Endothelial cell of umbilical vein (primary cell): ENCODE data around the gene MAP7D3. TPM values are rescaled to one million over a fixed set of nuclear protein-coding genes. Genes with fewer than 3 reads are reported as not detected.

ENCODE experiments used
- BruUV-seq: library from RNA; stranded (reverse); fragments of 400-500 nt; replicated peaks from 2 replicates; lab custom pipeline; 2021; lab: Mats Ljungman, UMichigan
- CTCF ChIA-PET: fragments of 300-600, 350-600 bp; sonication (Branson Sonifier 250); formaldehyde crosslinking; loops from one replicate; lab custom pipeline; 2021; ENCODE audit warnings: antibody characterized with exemption, inconsistent platforms; lab: Charles Lee
- POLR2A ChIA-PET: fragments of 300-600, 350-600 bp; sonication (Branson Sonifier 250); formaldehyde crosslinking; loops from one replicate; lab custom pipeline; 2021; ENCODE audit warnings: antibody characterized with exemption, inconsistent platforms; lab: Charles Lee
- DNase-seq: peaks from one replicate; pipeline ENCODE4 v3.0.0-alpha.2; 2011; ENCODE audit warnings: low read depth, low spot score
- FAIRE-seq: peaks from 2 replicates; lab custom pipeline; 2011; peaks lifted over from hg19 to GRCh38; lab: Jason Lieb, UNC
- H2AFZ ChIP-seq: 2 replicates; pipeline ENCODE4 v1.6.0; 2012; ENCODE audit warnings: low read depth, low read length, control low read depth, inconsistent platforms
- H3K27ac ChIP-seq: 2 replicates; pipeline ENCODE4 v1.5.1; 2011; ENCODE audit warnings: low read depth, mild to moderate bottlenecking, control low read depth, low read length, moderate library complexity; ENCODE audit not compliant: insufficient read depth
- H3K27me3 ChIP-seq, 2 experiments: 2 replicates each; pipeline versions ENCODE4 v1.6.0 to v1.6.1; 2011; ENCODE audit warnings: low read length in 2 of 2, mixed read lengths in 1 of 2; ENCODE audit not compliant: control insufficient read depth in 2 of 2, insufficient read depth in 2 of 2
- H3K36me3 ChIP-seq, 2 experiments: 2 replicates in 1 of 2; 3 replicates in 1 of 2; pipeline ENCODE4 v1.5.1; 2011; ENCODE audit warnings: low read length in 2 of 2, mild to moderate bottlenecking in 1 of 2, moderate library complexity in 1 of 2; ENCODE audit not compliant: control insufficient read depth in 2 of 2, insufficient read depth in 2 of 2; ENCODE audit errors: extremely low read depth in 1 of 2
- H3K4me1 ChIP-seq: 3 replicates; pipeline ENCODE4 v1.5.1; 2011; ENCODE audit warnings: mild to moderate bottlenecking, low read length; ENCODE audit not compliant: control insufficient read depth, insufficient read depth; ENCODE audit errors: extremely low read depth
- H3K4me2 ChIP-seq: 2 replicates; pipeline ENCODE4 v1.6.1; 2011; ENCODE audit warnings: low read length, control low read depth, mixed read lengths; ENCODE audit not compliant: insufficient read depth
- H3K4me3 ChIP-seq, 3 experiments: fragments of 200-600 bp in 1 of 3; sonication (generic), shearing (Covaris generic) in 1 of 3; replicated peaks in 1 of 3; 2 replicates each; pipeline ENCODE4 v1.5.1; 2011 to 2016; ENCODE audit warnings: control low read depth in 3 of 3, low read length in 3 of 3, mild to moderate bottlenecking in 2 of 3, inconsistent platforms in 1 of 3, low read depth in 1 of 3, moderate library complexity in 1 of 3; ENCODE audit not compliant: insufficient read depth in 1 of 3
- H3K79me2 ChIP-seq: 2 replicates; pipeline ENCODE4 v1.6.0; 2012; ENCODE audit warnings: low read length, inconsistent platforms; ENCODE audit not compliant: control insufficient read depth, insufficient read depth
- H3K9ac ChIP-seq: replicated peaks from 2 replicates; pipeline ENCODE3; 2011; ENCODE audit warnings: low read length, control low read depth; ENCODE audit not compliant: insufficient read depth; ENCODE audit errors: extremely low read depth
- H3K9me1 ChIP-seq: replicated peaks from 3 replicates; pipeline ENCODE4 v1.6.0; 2011; ENCODE audit warnings: mild to moderate bottlenecking, low read length; ENCODE audit not compliant: control insufficient read depth, insufficient read depth; ENCODE audit errors: extremely low read depth
- H3K9me3 ChIP-seq: replicated peaks from 2 replicates; pipeline ENCODE4 v1.5.1; 2012; ENCODE audit warnings: low read length, inconsistent platforms; ENCODE audit not compliant: control insufficient read depth, insufficient read depth
- H4K20me1 ChIP-seq: replicated peaks from 2 replicates; pipeline ENCODE3; 2011; ENCODE audit warnings: mild to moderate bottlenecking, low read length; ENCODE audit not compliant: control insufficient read depth, insufficient read depth; ENCODE audit errors: extremely low read depth
- EZH2 ChIP-seq: IDR thresholded peaks from 2 replicates; pipeline ENCODE4 v1.6.1; 2012; ENCODE audit warnings: borderline replicate concordance, low read depth, mild to moderate bottlenecking, moderate library complexity, low read length, inconsistent platforms; ENCODE audit not compliant: severe bottlenecking
- FOS ChIP-seq: IDR thresholded peaks from 2 replicates; pipeline ENCODE4 v1.6.1; 2011; ENCODE audit warnings: mild to moderate bottlenecking, low read length, moderate library complexity, borderline replicate concordance; ENCODE audit not compliant: insufficient read depth
- GATA2 ChIP-seq: IDR thresholded peaks from 2 replicates; pipeline ENCODE4 v1.7.0; 2011; ENCODE audit warnings: low read depth, mild to moderate bottlenecking, moderate library complexity, mixed read lengths, low read length; ENCODE audit not compliant: insufficient read length, insufficient read depth
- JUN ChIP-seq: IDR thresholded peaks from 2 replicates; pipeline ENCODE4 v1.6.1; 2011; ENCODE audit warnings: borderline replicate concordance, low read depth; ENCODE audit not compliant: insufficient read length, insufficient read depth
- MYC ChIP-seq: IDR thresholded peaks from one replicate; pipeline ENCODE4 v1.6.1; 2011; ENCODE audit warnings: mild to moderate bottlenecking, low read depth, low read length
- POLR2A ChIP-seq: IDR thresholded peaks from 2 replicates; pipeline ENCODE4 v1.6.1; 2012; ENCODE audit warnings: low read depth, mild to moderate bottlenecking, control low read depth, low read length
- POLR2AphosphoS5 ChIP-seq: IDR thresholded peaks from 2 replicates; pipeline ENCODE4 v1.6.1; 2012; ENCODE audit warnings: low read depth, mild to moderate bottlenecking, control low read depth, low read length, moderate library complexity; ENCODE audit not compliant: insufficient read depth
- dilution Hi-C: fragments of 300-500 bp; cut with MboI; formaldehyde crosslinking; loops from one replicate; pipeline ENCODE4 v1.15.0; 2019; ENCODE audit warnings: low sequenced_read_pairs; ENCODE audit not compliant: extremely low pct_ligation_motif_present
- intact Hi-C: fragments of 100-400 bp; cut with micrococcal nuclease; formaldehyde crosslinking; loops from one replicate; pipeline ENCODE4 v1.10.0; 2022
- polyA plus RNA-seq, 4 experiments: library from polyadenylated mRNA; depleted of rRNA in 3 of 4; stranded (reverse) in 3 of 4; unstranded in 1 of 4; fragments of >200 nt; gene quantifications; 2 replicates each; pipeline versions ENCODE4 v1.2.1 to v1.2.3, GENCODE V29; 2011 to 2012; ENCODE audit warnings: missing spikeins in 1 of 4
- total RNA-seq: library from RNA; stranded (reverse); gene quantifications from 2 replicates; pipeline ENCODE4 v1.2.3, GENCODE V29; 2021
- TF ChIP-seq, protein P1 (sequence below): IDR thresholded peaks from 2 replicates; pipeline ENCODE4 v1.6.1; 2011; ENCODE audit not compliant: insufficient read depth, insufficient read length
- TF ChIP-seq, protein P2 (sequence below), 2 donors: IDR thresholded peaks; 1 replicate in 1 of 2; 2 replicates in 1 of 2; pipeline ENCODE4 v1.5.1; 2011; ENCODE audit warnings: low read length in 2 of 2, mild to moderate bottlenecking in 2 of 2, moderate library complexity in 2 of 2, control low read depth in 1 of 2, inconsistent platforms in 1 of 2, low read depth in 1 of 2; ENCODE audit not compliant: insufficient read depth in 1 of 2; ENCODE audit errors: extremely low read depth in 1 of 2

Gene MAP7D3
- total and polyA plus RNA-seq, 2 donors (not counting 3 experiments of a cell fraction or from before 2014, with no cell fraction given) = 6.5 to 22.8 TPM

DNA sequence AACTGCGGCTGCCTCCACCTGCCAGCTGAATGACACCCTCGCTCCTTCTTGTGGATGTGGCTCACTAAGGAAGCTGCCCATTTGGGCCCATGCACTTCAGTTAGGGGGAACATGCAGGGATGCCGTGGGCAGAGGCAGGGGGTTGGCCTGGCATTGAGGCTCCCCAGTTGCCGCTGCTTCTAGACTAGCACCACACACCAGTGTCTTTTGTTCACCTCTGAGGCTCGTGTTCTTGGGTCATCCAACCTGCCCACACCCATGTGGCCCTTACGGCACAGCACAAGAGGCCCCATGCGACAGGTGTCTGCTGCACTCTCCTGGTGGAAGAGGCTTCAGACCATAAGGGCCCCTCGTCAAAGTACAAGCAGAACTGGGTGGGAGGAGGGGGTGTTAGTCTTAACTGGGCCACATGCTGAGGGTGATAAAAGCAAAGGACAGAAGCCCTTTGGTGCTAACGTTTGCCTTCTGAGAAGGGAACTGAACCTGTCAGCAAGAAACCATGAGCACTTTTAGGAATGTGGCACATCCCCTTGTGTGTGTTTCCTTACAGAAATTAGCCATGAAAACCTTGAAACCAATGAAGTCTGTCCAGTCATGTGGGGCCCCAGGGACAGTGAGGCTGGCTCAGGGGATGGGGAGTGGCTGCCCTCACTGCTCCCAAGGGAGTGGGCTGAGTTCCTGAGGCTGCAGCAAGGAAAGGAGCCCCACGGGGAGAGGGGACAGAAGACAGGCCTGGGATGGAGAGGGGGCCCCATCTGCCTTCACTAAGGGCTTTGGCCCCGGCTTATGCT lies 39.2 kb downstream of the MAP7D3 start:
- H3K4me2 ChIP-seq = no peak overlapping the region
- CTCF ChIA-PET = no interaction called here
- FAIRE-seq (no peak), DNase-seq (no peak)
- H4K20me1 ChIP-seq = no peaks in the 10 kb centered on the region
- POLR2A ChIA-PET = interaction anchor here (0.6 kb wide), 1 partner anchor 183 kb away, joined by 3 read pairs; no protein-coding TSS in a partner anchor
- peaks cover 9% of the 10 kb centered on the region for H3K4me1 ChIP-seq
- intact Hi-C loops (no loop called here), dilution Hi-C loops (no loop called here)
- no peaks in the 10 kb centered on the region for H3K79me2 ChIP-seq
- H3K27ac ChIP-seq = no peak overlapping the region
- TF ChIP-seq JUN (no peak), MYC (no peak), FOS (no peak), POLR2AphosphoS5 (no peak), GATA2 (no peak), POLR2A (no peak), EZH2 (no peak)
- TF ChIP-seq, protein P1, sequence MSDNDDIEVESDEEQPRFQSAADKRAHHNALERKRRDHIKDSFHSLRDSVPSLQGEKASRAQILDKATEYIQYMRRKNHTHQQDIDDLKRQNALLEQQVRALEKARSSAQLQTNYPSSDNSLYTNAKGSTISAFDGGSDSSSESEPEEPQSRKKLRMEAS = no peak
- TF ChIP-seq, protein P2, sequence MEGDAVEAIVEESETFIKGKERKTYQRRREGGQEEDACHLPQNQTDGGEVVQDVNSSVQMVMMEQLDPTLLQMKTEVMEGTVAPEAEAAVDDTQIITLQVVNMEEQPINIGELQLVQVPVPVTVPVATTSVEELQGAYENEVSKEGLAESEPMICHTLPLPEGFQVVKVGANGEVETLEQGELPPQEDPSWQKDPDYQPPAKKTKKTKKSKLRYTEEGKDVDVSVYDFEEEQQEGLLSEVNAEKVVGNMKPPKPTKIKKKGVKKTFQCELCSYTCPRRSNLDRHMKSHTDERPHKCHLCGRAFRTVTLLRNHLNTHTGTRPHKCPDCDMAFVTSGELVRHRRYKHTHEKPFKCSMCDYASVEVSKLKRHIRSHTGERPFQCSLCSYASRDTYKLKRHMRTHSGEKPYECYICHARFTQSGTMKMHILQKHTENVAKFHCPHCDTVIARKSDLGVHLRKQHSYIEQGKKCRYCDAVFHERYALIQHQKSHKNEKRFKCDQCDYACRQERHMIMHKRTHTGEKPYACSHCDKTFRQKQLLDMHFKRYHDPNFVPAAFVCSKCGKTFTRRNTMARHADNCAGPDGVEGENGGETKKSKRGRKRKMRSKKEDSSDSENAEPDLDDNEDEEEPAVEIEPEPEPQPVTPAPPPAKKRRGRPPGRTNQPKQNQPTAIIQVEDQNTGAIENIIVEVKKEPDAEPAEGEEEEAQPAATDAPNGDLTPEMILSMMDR (IDR thresholded peaks at IDR 0.05; ENCODE audit: extremely low read depth in 1 of 2, insufficient read depth in 1 of 2, low read depth in 1 of 2, low read length in 2 of 2) = no peak
- no peaks in the 10 kb centered on the region for H3K36me3 ChIP-seq
- no peaks in the 10 kb centered on the region for H3K9me1 ChIP-seq
- no TSS peak for BruUV-seq
- no peaks in the 10 kb centered on the region for H3K27me3 ChIP-seq
- H3K9me3 ChIP-seq = no peaks in the 10 kb centered on the region
- no peak overlapping the region for H3K9ac ChIP-seq
- no peak overlapping the region for H2AFZ ChIP-seq
- H3K4me3 ChIP-seq = no peak overlapping the region
